GM23338 (cell line): Measurements from ENCODE around the gene TMEM187. TPM values are rescaled to one million over a fixed set of nuclear protein-coding genes. Genes with fewer than 3 reads are reported as not detected.

Experiments used
- ATAC-seq: fragments of 200-7000 bp; cut with Tn5 transposase; 3 replicates; pipeline ENCODE4 v1.9.1; 2020
- DNase-seq: peaks from one replicate; pipeline ENCODE4 v3.0.0-alpha.2; 2015; ENCODE audit warnings: low spot score
- H2AFZ ChIP-seq: fragments of 200-600 bp; sonication (generic); 2 replicates; pipeline ENCODE4 v1.8.0; 2016; ENCODE audit warnings: antibody characterized with exemption, mild to moderate bottlenecking, moderate library complexity
- H3F3A ChIP-seq: fragments of 200-600 bp; sonication (generic); replicated peaks from 2 replicates; pipeline ENCODE4 v1.8.0; 2017; ENCODE audit warnings: antibody characterized with exemption, mixed run types, low read depth
- H3K27ac ChIP-seq: fragments of 200-600 bp; sonication (generic); 2 replicates; pipeline ENCODE4 v1.6.1; 2016; ENCODE audit warnings: low read depth
- H3K27me3 ChIP-seq: fragments of 200-600 bp; sonication (generic); 2 replicates; pipeline ENCODE4 v1.8.0; 2016; ENCODE audit warnings: mild to moderate bottlenecking, mixed run types, moderate library complexity; ENCODE audit not compliant: insufficient read depth
- H3K36me3 ChIP-seq: fragments of 200-600 bp; sonication (generic); 2 replicates; pipeline ENCODE4 v1.8.0; 2016; ENCODE audit warnings: mild to moderate bottlenecking; ENCODE audit not compliant: insufficient read depth
- H3K4me1 ChIP-seq: fragments of 200-600 bp; sonication (generic); 2 replicates; pipeline ENCODE4 v1.8.0; 2016; ENCODE audit warnings: mild to moderate bottlenecking, moderate library complexity; ENCODE audit not compliant: insufficient read depth
- H3K4me2 ChIP-seq: fragments of 200-600 bp; sonication (generic); 2 replicates; pipeline ENCODE4 v1.7.1; 2017; ENCODE audit warnings: mixed run types
- H3K4me3 ChIP-seq: fragments of 200-600 bp; sonication (generic); 2 replicates; pipeline ENCODE4 v1.6.1; 2016; ENCODE audit warnings: mixed run types
- H3K79me2 ChIP-seq: fragments of 200-600 bp; sonication (generic); replicated peaks from 2 replicates; pipeline ENCODE4 v1.8.0; 2017; ENCODE audit warnings: mild to moderate bottlenecking; ENCODE audit not compliant: insufficient read depth
- H3K9me2 ChIP-seq: fragments of 200-600 bp; sonication (generic); 2 replicates; pipeline ENCODE4 v1.8.0; 2017; ENCODE audit not compliant: insufficient read depth
- H4K20me1 ChIP-seq: fragments of 200-600 bp; sonication (generic); replicated peaks from 2 replicates; pipeline ENCODE4 v1.8.0; 2017; ENCODE audit warnings: mild to moderate bottlenecking; ENCODE audit not compliant: insufficient read depth
- H3K27ac Mint-ChIP-seq: 2 replicates; pipeline ENCODE4 v1.8.0; 2020; ENCODE audit warnings: inconsistent platforms, mild to moderate bottlenecking, moderate library complexity, mixed read lengths
- H3K27me3 Mint-ChIP-seq: 3 replicates; pipeline ENCODE4 v1.8.0; 2022; ENCODE audit warnings: low read depth, mild to moderate bottlenecking, moderate library complexity, mixed read lengths, inconsistent platforms; ENCODE audit not compliant: insufficient read depth, poor library complexity
- H3K36me3 Mint-ChIP-seq: 3 replicates; pipeline ENCODE4 v1.8.0; 2021; ENCODE audit warnings: low read depth, mild to moderate bottlenecking, inconsistent platforms, moderate library complexity, mixed read lengths
- H3K4me1 Mint-ChIP-seq: 3 replicates; pipeline ENCODE4 v1.8.0; 2020; ENCODE audit warnings: mild to moderate bottlenecking, inconsistent platforms, mixed read lengths
- H3K4me3 Mint-ChIP-seq: 3 replicates; pipeline ENCODE4 v1.8.0; 2021; ENCODE audit warnings: moderate library complexity, mild to moderate bottlenecking, inconsistent platforms, mixed read lengths
- H3K9me3 Mint-ChIP-seq: 3 replicates; pipeline ENCODE4 v1.8.0; 2020; ENCODE audit warnings: moderate library complexity, mild to moderate bottlenecking, inconsistent platforms, mixed read lengths
- CREB1 ChIP-seq: fragments of 250-450 bp; sonication (Bioruptor Pico); IDR thresholded peaks from 2 replicates; pipeline ENCODE4 v1.5.0; 2020; ENCODE audit warnings: low read depth, mild to moderate bottlenecking, moderate library complexity
- EZH2 ChIP-seq: fragments of 200-600 bp; sonication (generic); IDR thresholded peaks from one replicate; pipeline ENCODE4 v1.8.0; 2017; ENCODE audit warnings: antibody characterized with exemption, mild to moderate bottlenecking, low read depth; ENCODE audit not compliant: unreplicated experiment
- EZH2phosphoT487 ChIP-seq: fragments of 200-600 bp; sonication (generic); IDR thresholded peaks from one replicate; pipeline ENCODE4 v1.8.1; 2018; ENCODE audit warnings: antibody characterized with exemption; ENCODE audit not compliant: unreplicated experiment
- JUNB ChIP-seq: IDR thresholded peaks from one replicate; pipeline ENCODE4 v1.6.1; 2016; ENCODE audit warnings: antibody characterized with exemption; ENCODE audit not compliant: unreplicated experiment
- NANOG ChIP-seq: IDR thresholded peaks from 2 replicates; pipeline ENCODE4 v1.6.1; 2016; ENCODE audit warnings: antibody characterized with exemption, borderline replicate concordance
- POLR2AphosphoS5 ChIP-seq: IDR thresholded peaks from 2 replicates; pipeline ENCODE4 v1.6.1; 2016; ENCODE audit warnings: antibody characterized with exemption, low read depth
- STAT1 ChIP-seq: IDR thresholded peaks from one replicate; pipeline ENCODE4 v1.6.1; 2016; ENCODE audit warnings: antibody characterized with exemption; ENCODE audit not compliant: unreplicated experiment
- ZNF114 ChIP-seq: fragments of 250-450 bp; sonication (Bioruptor Pico); IDR thresholded peaks from 2 replicates; pipeline ENCODE4 v1.5.0; 2020; ENCODE audit warnings: mild to moderate bottlenecking, moderate library complexity
- ZNF331 ChIP-seq: fragments of 250-450 bp; sonication (Bioruptor Pico); IDR thresholded peaks from 2 replicates; pipeline ENCODE4 v1.5.0; 2020; ENCODE audit warnings: low read depth, mild to moderate bottlenecking, moderate library complexity
- polyA plus RNA-seq: library from polyadenylated mRNA; unstranded; fragments of >200 nt; fragmentation: Nextera tagmentation; extraction: Ambion mirVana; gene quantifications from 2 replicates; pipeline ENCODE4 v1.2.1, GENCODE V29; 2016
- total RNA-seq: library from RNA; depleted of rRNA; stranded (reverse); fragments of >200 nt; shearing (Covaris generic); gene quantifications from 2 replicates; pipeline ENCODE4 v1.2.3, GENCODE V29; 2014
- TF ChIP-seq, protein P1 (sequence below): IDR thresholded peaks from 2 replicates; pipeline ENCODE4 v1.6.1; 2016; ENCODE audit warnings: antibody characterized with exemption
- TF ChIP-seq, protein P2 (sequence below): IDR thresholded peaks from one replicate; pipeline ENCODE4 v1.6.1; 2018; ENCODE audit warnings: antibody characterized with exemption; ENCODE audit not compliant: unreplicated experiment
- TF ChIP-seq, protein P3 (sequence below), 2 experiments: fragments of 200-600 bp in 1 of 2; sonication (generic) in 1 of 2; conservative IDR thresholded peaks; 2 replicates each; pipeline versions ENCODE4 v1.5.1 to v1.6.1; 2016 to 2017; ENCODE audit warnings: antibody characterized with exemption in 2 of 2, low read depth in 2 of 2, mild to moderate bottlenecking in 2 of 2, moderate library complexity in 1 of 2

The TMEM187 gene
- total and polyA plus RNA-seq, 2 experiments from 2014 or later = 2.5 to 4.4 TPM

DNA sequence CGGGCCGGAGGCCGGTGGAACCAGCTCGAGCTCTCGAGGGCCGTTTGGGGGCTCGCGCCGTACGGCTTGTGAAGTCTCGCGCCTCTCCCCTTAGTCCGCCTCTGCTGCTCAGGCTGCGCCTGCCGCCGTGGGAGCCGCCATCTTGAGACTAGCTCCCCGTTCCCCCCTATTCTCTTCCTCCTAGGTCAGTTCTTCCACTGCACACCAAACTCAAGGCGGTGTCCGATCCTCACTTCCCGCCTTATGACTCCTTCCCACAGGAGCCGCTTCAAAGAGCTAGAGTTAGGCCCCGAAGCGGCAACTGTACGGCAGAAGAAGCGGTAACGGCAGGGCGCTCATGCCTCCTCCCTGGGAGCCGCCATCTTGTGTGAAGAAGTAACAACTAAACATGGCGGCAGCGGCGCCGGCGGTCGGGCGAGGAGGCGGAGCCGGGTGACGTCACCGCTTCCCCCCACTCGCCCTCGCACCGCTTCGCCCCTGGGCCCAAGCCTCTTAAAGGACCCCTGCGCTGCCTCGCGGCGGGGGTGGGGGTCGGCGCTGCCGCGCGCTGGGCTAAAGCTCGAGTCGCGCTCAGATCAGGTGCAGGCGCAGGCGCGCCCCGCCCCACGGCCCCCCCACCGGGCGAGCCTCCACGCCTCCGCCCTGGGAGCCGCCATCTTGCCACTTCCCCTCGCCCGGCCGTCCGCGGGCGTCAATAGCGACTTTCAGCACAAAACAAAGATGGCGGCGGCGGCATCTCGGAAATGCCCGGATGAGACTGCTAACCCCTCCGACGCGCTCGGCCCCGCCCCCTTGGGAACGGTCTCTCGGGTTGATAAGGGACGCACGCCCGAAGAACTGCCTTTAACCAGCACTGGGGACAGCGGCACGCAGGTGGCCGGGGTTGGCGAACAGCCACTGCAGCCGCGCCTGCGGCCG, 845 bp upstream of the TMEM187 start, which contains the start of gene HCFC1:
TSS of gene HCFC1 (minus strand) at position 369 of the 918 bp plus-strand sequence. CDS start 978 bp downstream, outside the sequence.
- H3K27ac Mint-ChIP-seq = peak within 1 kb of the TSS; percentile 100

DNA sequence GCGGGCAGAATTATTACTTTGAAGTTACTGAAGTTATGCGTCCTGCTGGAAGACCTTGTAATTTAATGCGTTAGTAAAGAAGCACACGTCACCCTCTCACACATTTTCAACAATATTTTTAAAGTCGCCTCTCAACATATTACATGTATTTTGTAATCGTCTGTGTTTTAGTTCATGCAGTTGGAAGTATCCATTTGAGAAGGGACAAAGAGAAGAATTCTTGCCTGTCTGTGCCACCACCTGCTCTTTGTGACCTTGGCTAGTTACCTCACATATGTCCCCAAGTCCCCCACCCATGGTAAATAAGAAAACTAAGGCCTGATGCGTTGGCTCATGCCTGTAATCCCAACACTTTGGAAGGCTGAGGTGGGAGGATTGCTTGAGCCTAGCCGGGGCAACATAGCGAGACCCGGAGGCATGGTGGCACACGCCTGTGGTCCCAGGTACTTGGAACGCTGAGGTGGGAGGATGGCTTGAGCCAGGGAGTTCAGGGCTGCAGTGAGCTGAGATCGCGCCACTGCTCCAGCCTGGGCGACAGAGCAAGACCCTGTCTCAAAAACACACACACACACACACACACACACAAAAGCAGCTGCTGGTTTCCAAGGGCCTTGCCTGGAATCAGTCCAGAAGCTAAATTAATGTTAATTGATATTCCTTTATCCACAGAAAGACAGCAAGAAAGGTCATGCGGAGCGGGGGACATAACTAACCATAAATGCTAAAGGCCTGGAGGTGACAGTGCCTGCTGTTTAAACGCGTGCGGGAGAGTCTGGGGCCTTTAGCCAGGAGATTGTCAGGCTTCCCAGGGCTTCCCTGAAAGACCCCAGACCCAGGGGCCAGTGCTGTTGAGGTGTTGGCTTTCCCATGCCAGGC, 811 bp downstream of the TMEM187 start:
- TF ChIP-seq CREB1 (CRISPR knock-in tag) (no peak), POLR2AphosphoS5 (no peak), ZNF114 (CRISPR knock-in tag) (no peak), ZNF331 (no peak), STAT1 (no peak), EZH2phosphoT487 (no peak), EZH2 (no peak), NANOG (no peak), JUNB (no peak)
- TF ChIP-seq, protein P1, sequence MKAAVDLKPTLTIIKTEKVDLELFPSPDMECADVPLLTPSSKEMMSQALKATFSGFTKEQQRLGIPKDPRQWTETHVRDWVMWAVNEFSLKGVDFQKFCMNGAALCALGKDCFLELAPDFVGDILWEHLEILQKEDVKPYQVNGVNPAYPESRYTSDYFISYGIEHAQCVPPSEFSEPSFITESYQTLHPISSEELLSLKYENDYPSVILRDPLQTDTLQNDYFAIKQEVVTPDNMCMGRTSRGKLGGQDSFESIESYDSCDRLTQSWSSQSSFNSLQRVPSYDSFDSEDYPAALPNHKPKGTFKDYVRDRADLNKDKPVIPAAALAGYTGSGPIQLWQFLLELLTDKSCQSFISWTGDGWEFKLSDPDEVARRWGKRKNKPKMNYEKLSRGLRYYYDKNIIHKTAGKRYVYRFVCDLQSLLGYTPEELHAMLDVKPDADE = no peak
- TF ChIP-seq, protein P2, sequence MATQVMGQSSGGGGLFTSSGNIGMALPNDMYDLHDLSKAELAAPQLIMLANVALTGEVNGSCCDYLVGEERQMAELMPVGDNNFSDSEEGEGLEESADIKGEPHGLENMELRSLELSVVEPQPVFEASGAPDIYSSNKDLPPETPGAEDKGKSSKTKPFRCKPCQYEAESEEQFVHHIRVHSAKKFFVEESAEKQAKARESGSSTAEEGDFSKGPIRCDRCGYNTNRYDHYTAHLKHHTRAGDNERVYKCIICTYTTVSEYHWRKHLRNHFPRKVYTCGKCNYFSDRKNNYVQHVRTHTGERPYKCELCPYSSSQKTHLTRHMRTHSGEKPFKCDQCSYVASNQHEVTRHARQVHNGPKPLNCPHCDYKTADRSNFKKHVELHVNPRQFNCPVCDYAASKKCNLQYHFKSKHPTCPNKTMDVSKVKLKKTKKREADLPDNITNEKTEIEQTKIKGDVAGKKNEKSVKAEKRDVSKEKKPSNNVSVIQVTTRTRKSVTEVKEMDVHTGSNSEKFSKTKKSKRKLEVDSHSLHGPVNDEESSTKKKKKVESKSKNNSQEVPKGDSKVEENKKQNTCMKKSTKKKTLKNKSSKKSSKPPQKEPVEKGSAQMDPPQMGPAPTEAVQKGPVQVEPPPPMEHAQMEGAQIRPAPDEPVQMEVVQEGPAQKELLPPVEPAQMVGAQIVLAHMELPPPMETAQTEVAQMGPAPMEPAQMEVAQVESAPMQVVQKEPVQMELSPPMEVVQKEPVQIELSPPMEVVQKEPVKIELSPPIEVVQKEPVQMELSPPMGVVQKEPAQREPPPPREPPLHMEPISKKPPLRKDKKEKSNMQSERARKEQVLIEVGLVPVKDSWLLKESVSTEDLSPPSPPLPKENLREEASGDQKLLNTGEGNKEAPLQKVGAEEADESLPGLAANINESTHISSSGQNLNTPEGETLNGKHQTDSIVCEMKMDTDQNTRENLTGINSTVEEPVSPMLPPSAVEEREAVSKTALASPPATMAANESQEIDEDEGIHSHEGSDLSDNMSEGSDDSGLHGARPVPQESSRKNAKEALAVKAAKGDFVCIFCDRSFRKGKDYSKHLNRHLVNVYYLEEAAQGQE = no peak
- TF ChIP-seq, protein P3, sequence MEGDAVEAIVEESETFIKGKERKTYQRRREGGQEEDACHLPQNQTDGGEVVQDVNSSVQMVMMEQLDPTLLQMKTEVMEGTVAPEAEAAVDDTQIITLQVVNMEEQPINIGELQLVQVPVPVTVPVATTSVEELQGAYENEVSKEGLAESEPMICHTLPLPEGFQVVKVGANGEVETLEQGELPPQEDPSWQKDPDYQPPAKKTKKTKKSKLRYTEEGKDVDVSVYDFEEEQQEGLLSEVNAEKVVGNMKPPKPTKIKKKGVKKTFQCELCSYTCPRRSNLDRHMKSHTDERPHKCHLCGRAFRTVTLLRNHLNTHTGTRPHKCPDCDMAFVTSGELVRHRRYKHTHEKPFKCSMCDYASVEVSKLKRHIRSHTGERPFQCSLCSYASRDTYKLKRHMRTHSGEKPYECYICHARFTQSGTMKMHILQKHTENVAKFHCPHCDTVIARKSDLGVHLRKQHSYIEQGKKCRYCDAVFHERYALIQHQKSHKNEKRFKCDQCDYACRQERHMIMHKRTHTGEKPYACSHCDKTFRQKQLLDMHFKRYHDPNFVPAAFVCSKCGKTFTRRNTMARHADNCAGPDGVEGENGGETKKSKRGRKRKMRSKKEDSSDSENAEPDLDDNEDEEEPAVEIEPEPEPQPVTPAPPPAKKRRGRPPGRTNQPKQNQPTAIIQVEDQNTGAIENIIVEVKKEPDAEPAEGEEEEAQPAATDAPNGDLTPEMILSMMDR (conservative IDR thresholded peaks at IDR 0.05; ENCODE audit: low read depth in 2 of 2) = no peak
- DNase-seq = no peak
- Histone ChIP-seq H2AFZ (no peak overlapping the region), H3K27ac (peak overlapping the region; percentile 97), H3F3A (0 out of 2 replicates have a peak, but pooled peaks cover 4% of the 10 kb centered on the region), H3K27me3 (no peaks in the 10 kb centered on the region), H3K4me1 (peaks cover 4% of the 10 kb centered on the region), H3K9me2 (no peaks in the 10 kb centered on the region), H3K79me2 (peaks cover 22% of the 10 kb centered on the region), H3K4me2 (peak overlapping the region; percentile 88), H4K20me1 (peaks cover 3% of the 10 kb centered on the region; the same call in 1 of the 2 replicates), H3K4me3 (peak overlapping the region; percentile 73), H3K36me3 (no peaks in the 10 kb centered on the region)
- H3K4me3 Mint-ChIP-seq = peak overlapping the region; percentile 88
- no peak for ATAC-seq
- peaks cover 16% of the 10 kb centered on the region; the same call in 2 of the 3 replicates for H3K4me1 Mint-ChIP-seq
- H3K9me3 Mint-ChIP-seq = no peaks in the 10 kb centered on the region; the same call in 2 of the 3 replicates
- peaks cover 4% of the 10 kb centered on the region; the same call in 2 of the 3 replicates for H3K36me3 Mint-ChIP-seq
- H3K27me3 Mint-ChIP-seq = peaks cover 2% of the 10 kb centered on the region
- peak overlapping the region; percentile 99 for H3K27ac Mint-ChIP-seq

More for the DNA sequence above, 845 bp upstream of the TMEM187 start, which contains the start of gene HCFC1:
- no peaks in the 10 kb centered on the region; the same call in 2 of the 3 replicates for H3K9me3 Mint-ChIP-seq
- peaks cover 17% of the 10 kb centered on the region for H4K20me1 ChIP-seq
- H3K79me2 ChIP-seq = peaks cover 38% of the 10 kb centered on the region
- no peak within 1 kb of the TSS for H2AFZ ChIP-seq
- H3K9me2 ChIP-seq = no peaks in the 10 kb centered on the region
- 0 out of 2 replicates have a peak, but pooled peaks cover 4% of the 10 kb centered on the region for H3F3A ChIP-seq
- H3K27ac ChIP-seq = peak within 1 kb of the TSS; percentile 99
- peak within 1 kb of the TSS; percentile 100 for H3K4me3 Mint-ChIP-seq
- peaks cover 4% of the 10 kb centered on the region for H3K27me3 Mint-ChIP-seq
- no peak for TF ChIP-seq EZH2phosphoT487
- peak; percentile 95 for TF ChIP-seq CREB1 (CRISPR knock-in tag)
- peak; percentile 29 for ATAC-seq
- DNase-seq = peak; percentile 86
- peaks cover 15% of the 10 kb centered on the region for H3K36me3 Mint-ChIP-seq
- H3K36me3 ChIP-seq = no peaks in the 10 kb centered on the region
- peaks cover 29% of the 10 kb centered on the region for H3K4me1 Mint-ChIP-seq
- peak within 1 kb of the TSS; percentile 85 for H3K4me3 ChIP-seq
- H3K4me2 ChIP-seq = peak within 1 kb of the TSS; percentile 78
- no peaks in the 10 kb centered on the region for H3K27me3 ChIP-seq
- H3K4me1 ChIP-seq = peaks cover 12% of the 10 kb centered on the region
